HFFc6 (cell line): ENCODE measurements around the gene SYN1. TPM values are rescaled to one million over a fixed set of nuclear protein-coding genes. Genes with fewer than 3 reads are reported as not detected.

ENCODE experiments used
- DNase-seq: peaks from one replicate; pipeline ENCODE4 v3.0.0-alpha.2; 2018
- H3K27ac Mint-ChIP-seq: 2 replicates; pipeline ENCODE4 v1.8.0; 2020; ENCODE audit warnings: mild to moderate bottlenecking, mixed read lengths
- H3K27me3 Mint-ChIP-seq: 2 replicates; pipeline ENCODE4 v1.8.0; 2021; ENCODE audit warnings: mild to moderate bottlenecking, moderate library complexity, mixed read lengths; ENCODE audit not compliant: insufficient read depth
- H3K36me3 Mint-ChIP-seq: 2 replicates; pipeline ENCODE4 v1.8.0; 2021; ENCODE audit warnings: low read depth, mixed read lengths
- H3K4me1 Mint-ChIP-seq: 2 replicates; pipeline ENCODE4 v1.8.0; 2020; ENCODE audit warnings: low read depth, mixed read lengths
- H3K4me3 Mint-ChIP-seq: 2 replicates; pipeline ENCODE4 v1.8.0; 2020; ENCODE audit warnings: mild to moderate bottlenecking, moderate library complexity, mixed read lengths
- H3K9me3 Mint-ChIP-seq: 2 replicates; pipeline ENCODE4 v1.8.0; 2020; ENCODE audit warnings: mild to moderate bottlenecking, mixed read lengths
- total RNA-seq, 6 experiments: library from RNA; stranded (reverse); fragmentation: NEBNext Ultra II Directional; extraction: Animal tissue kit (Norgen Biotek cat#: 25700); gene quantifications; 2 replicates in 1 of 6; 3 replicates in 5 of 6; pipeline ENCODE4 v1.2.3, GENCODE V29; 2021
- TF ChIP-seq, protein P1 (sequence below): fragments of 200-600 bp; sonication (generic); IDR thresholded peaks from 2 replicates; pipeline ENCODE4 v1.5.0; 2021; ENCODE audit warnings: antibody characterized with exemption, mild to moderate bottlenecking

SYN1 gene
- total RNA-seq, 6 experiments from 2014 or later = 0.13 to 0.31 (median 0.19) TPM; not detected in 1

DNA sequence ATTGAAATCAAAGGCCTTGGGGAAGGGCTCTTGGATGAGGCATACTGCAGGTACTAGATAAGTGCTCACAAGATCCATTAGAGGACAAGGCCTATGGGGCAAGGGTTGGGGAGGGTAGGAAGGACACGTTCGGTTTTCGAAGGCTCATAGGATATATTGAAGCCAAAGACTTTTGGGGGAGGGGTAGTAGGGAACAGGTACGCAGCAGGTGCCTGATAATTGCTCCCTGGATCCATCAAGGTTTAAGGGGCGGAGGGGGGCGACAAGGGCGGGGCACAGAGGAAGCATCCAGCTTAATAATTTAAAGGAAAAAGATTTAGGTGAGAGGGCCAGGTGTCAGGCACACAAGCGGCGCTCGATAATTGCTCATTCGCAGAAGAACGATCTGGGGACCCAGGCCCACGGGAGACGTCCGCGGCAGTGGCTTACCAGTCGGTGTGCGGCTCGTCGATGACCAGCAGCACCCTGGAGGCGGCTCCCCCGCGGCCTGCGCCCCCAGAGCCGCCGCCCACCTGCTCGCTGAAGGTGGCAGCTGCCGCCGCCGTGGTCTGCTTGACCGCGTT, 653 bp downstream of the SYN1 start:
- TF ChIP-seq, protein P1, sequence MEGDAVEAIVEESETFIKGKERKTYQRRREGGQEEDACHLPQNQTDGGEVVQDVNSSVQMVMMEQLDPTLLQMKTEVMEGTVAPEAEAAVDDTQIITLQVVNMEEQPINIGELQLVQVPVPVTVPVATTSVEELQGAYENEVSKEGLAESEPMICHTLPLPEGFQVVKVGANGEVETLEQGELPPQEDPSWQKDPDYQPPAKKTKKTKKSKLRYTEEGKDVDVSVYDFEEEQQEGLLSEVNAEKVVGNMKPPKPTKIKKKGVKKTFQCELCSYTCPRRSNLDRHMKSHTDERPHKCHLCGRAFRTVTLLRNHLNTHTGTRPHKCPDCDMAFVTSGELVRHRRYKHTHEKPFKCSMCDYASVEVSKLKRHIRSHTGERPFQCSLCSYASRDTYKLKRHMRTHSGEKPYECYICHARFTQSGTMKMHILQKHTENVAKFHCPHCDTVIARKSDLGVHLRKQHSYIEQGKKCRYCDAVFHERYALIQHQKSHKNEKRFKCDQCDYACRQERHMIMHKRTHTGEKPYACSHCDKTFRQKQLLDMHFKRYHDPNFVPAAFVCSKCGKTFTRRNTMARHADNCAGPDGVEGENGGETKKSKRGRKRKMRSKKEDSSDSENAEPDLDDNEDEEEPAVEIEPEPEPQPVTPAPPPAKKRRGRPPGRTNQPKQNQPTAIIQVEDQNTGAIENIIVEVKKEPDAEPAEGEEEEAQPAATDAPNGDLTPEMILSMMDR = no peak
- H3K36me3 Mint-ChIP-seq = no peaks in the 10 kb centered on the region
- no peak for DNase-seq
- no peaks in the 10 kb centered on the region; the same call in 1 of the 2 replicates for H3K4me1 Mint-ChIP-seq
- H3K4me3 Mint-ChIP-seq = no peak overlapping the region
- no peak overlapping the region for H3K27ac Mint-ChIP-seq
- H3K9me3 Mint-ChIP-seq = no peaks in the 10 kb centered on the region
- H3K27me3 Mint-ChIP-seq = peaks cover 15% of the 10 kb centered on the region

DNA sequence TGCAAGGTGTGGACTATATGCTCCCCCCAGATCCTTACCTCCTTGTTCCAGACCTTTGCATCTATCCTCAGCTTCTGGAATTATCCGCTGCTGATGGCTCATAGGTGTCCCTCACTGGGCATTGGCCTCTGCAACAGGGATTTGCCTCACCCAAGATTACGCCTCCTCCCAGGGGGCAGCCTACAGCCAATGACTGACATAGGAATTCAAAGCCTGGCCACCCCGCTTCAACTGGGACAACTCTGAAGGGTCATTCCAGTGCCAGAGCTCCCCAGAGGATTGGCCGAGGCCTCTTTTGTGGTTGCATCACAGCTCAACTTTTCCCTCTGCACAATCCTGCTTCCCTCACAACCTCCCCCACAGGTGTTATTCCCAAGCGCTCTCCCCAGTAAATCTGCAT, 5.0 kb downstream of the SYN1 start:
- no peak overlapping the region for H3K4me3 Mint-ChIP-seq
- H3K27ac Mint-ChIP-seq = no peak overlapping the region
- H3K9me3 Mint-ChIP-seq = no peaks in the 10 kb centered on the region
- no peaks in the 10 kb centered on the region for H3K36me3 Mint-ChIP-seq
- peaks cover 17% of the 10 kb centered on the region for H3K27me3 Mint-ChIP-seq
- TF ChIP-seq, protein P1 = no peak
- H3K4me1 Mint-ChIP-seq = no peaks in the 10 kb centered on the region
- DNase-seq = no peak

DNA sequence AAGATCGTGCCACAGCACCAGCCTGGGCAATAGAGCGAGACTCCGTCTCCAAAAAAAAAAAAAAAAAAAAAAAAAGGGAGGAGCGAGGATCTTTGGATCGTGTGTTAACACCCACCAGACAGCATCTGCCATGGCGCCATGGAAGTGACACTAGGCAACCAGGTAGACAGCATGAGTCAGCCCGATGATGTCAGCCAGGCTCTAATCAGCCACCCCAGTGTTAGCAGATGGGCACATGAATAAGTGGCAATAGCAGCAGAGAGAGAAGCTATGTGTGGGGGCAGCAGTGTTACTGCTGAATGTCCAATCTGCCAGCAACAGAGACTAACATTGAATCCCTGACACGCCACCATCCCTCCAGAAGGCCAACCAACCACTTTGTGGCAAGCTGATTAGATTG, 6.6 kb downstream of the SYN1 start:
- no peaks in the 10 kb centered on the region for H3K36me3 Mint-ChIP-seq
- H3K4me3 Mint-ChIP-seq = no peak overlapping the region
- H3K27ac Mint-ChIP-seq = no peak overlapping the region
- no peaks in the 10 kb centered on the region for H3K4me1 Mint-ChIP-seq
- peaks cover 13% of the 10 kb centered on the region for H3K27me3 Mint-ChIP-seq
- TF ChIP-seq, protein P1 = no peak
- H3K9me3 Mint-ChIP-seq = no peaks in the 10 kb centered on the region
- no peak for DNase-seq

DNA sequence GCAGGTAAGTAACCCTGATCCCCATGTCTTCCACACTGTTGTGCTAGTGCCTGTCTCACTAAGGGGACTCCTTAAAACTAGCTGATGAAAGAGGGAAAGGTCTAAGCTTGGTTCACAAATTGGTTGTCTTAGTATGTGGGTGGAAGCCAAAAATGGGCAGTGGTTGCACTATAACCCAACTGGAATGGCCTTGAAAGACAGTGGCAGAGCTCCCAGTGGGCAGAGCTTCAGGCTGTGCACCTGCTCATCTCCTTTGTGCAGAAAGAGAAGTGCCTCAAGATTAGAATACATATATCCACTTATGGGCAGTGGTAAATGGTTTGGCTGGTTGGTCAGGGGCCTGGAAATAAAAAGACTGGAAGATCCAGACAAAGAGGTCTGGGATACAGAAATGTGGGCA, 7.2 kb downstream of the SYN1 start:
- Mint-ChIP-seq H3K9me3 (no peaks in the 10 kb centered on the region), H3K27ac (no peak overlapping the region), H3K4me3 (no peak overlapping the region), H3K27me3 (peaks cover 10% of the 10 kb centered on the region), H3K36me3 (no peaks in the 10 kb centered on the region), H3K4me1 (no peaks in the 10 kb centered on the region)
- DNase-seq = no peak
- TF ChIP-seq, protein P1 = no peak

DNA sequence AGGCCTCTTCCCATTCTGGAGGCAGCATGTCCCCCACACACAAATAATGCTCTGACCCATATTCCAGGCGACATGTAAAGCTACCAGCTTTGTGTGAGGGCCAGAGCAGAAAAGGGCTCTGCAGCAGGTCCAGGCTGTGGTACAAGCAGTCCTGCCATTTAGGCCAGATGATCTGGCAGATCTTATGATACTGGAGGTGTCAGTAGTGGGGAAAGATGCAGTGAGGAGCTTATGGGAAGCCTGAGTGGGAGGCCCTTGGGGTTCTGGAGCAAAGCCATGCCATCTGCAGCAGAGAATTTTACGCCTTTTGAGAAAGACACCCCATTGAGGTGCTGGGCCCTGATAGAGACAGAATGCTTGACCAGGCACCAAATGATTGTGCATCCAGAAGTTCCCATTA, 7.7 kb downstream of the SYN1 start:
- H3K9me3 Mint-ChIP-seq = no peaks in the 10 kb centered on the region
- no peak for DNase-seq
- TF ChIP-seq, protein P1 = no peak
- no peak overlapping the region for H3K27ac Mint-ChIP-seq
- no peaks in the 10 kb centered on the region for H3K36me3 Mint-ChIP-seq
- H3K4me1 Mint-ChIP-seq = no peaks in the 10 kb centered on the region
- H3K27me3 Mint-ChIP-seq = peaks cover 10% of the 10 kb centered on the region
- H3K4me3 Mint-ChIP-seq = no peak overlapping the region

DNA sequence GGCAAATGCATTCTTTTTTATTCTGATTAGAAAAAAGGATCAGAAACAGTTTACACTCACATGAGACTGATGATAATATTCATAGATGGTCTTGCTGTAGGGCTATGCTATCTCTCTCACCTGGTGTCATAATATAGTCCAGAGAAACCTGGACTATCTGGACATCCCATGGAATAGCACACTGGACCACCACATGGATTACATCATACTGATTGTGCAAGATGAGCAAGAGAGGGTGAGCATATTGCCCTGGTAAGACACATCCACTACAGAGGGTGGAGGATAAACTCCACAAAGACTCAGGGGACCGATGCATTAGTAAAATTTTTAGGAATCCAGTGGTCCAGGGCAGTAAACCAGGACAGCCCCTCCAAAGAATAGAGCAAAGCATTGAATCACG, 8.2 kb downstream of the SYN1 start:
- no peak overlapping the region for H3K4me3 Mint-ChIP-seq
- H3K36me3 Mint-ChIP-seq = no peaks in the 10 kb centered on the region

More for the DNA sequence above, 8.2 kb downstream of the SYN1 start:
- no peak overlapping the region for H3K27ac Mint-ChIP-seq
- peaks cover 10% of the 10 kb centered on the region for H3K27me3 Mint-ChIP-seq
- H3K4me1 Mint-ChIP-seq = no peaks in the 10 kb centered on the region
- DNase-seq = no peak
- TF ChIP-seq, protein P1 = no peak
- no peaks in the 10 kb centered on the region for H3K9me3 Mint-ChIP-seq
